HG02852 (cell line): ENCODE results near the gene FUT9.

ENCODE experiments used
- ATAC-seq: cut with Tn5 transposase; IDR thresholded peaks from one replicate; pipeline ENCODE4 v1.9.1; 2021; ENCODE audit warnings: mild to moderate bottlenecking, moderate library complexity; ENCODE audit not compliant: unreplicated experiment

FUT9 gene

GRCh38 chr6:96015518-96016333, at the start of gene FUT9:
Gene FUT9, plus strand, starts transcription at chr6:96015974. Its CDS starts 187,182 bp downstream, at chr6:96203156.
- ATAC-seq, result no peak

GRCh38 chr6:95967594-95967993, 48.2 kb upstream of the FUT9 start:
- ATAC-seq, result no peak

GRCh38 chr6:95973976-95974375, 41.8 kb upstream of the FUT9 start:
- ATAC-seq, result no peak

- no peak for ATAC-seq
These were observed 37.5 kb upstream of the FUT9 start for GRCh38 chr6:95978230-95978629.

GRCh38 chr6:95991906-95992305, 23.9 kb upstream of the FUT9 start:
- ATAC-seq, result no peak

- no peak for ATAC-seq
These were observed 21.6 kb upstream of the FUT9 start for GRCh38 chr6:95994151-95994550.

- no peak for ATAC-seq
These were observed 17.6 kb upstream of the FUT9 start for GRCh38 chr6:95998133-95998532.

- ATAC-seq, result no peak
These were observed 13.7 kb upstream of the FUT9 start for GRCh38 chr6:96001891-96002575.

GRCh38 chr6:96002576-96002910, 13.2 kb upstream of the FUT9 start:
- ATAC-seq, result no peak

GRCh38 chr6:96002912-96003311, 12.9 kb upstream of the FUT9 start:
- no peak for ATAC-seq

- no peak for ATAC-seq
These were observed 8.1 kb upstream of the FUT9 start for GRCh38 chr6:96007663-96008062.

- no peak for ATAC-seq
These were observed 2.2 kb upstream of the FUT9 start for GRCh38 chr6:96013531-96013930.

GRCh38 chr6:96014846-96015517, 792 bp upstream of the FUT9 start:
- no peak for ATAC-seq

GRCh38 chr6:96016334-96017069, 728 bp downstream of the FUT9 start:
- no peak for ATAC-seq

- ATAC-seq, result no peak
These were observed 1.2 kb downstream of the FUT9 start for GRCh38 chr6:96017070-96017359.

GRCh38 chr6:96022225-96022624, 6.5 kb downstream of the FUT9 start:
- no peak for ATAC-seq

GRCh38 chr6:96032661-96033060, 16.9 kb downstream of the FUT9 start:
- no peak for ATAC-seq

GRCh38 chr6:96051555-96051954, 35.8 kb downstream of the FUT9 start:
- no peak for ATAC-seq

- ATAC-seq, result no peak
These were observed 42.3 kb downstream of the FUT9 start for GRCh38 chr6:96058082-96058481.

GRCh38 chr6:96059586-96059985, 43.8 kb downstream of the FUT9 start:
- ATAC-seq, result no peak

GRCh38 chr6:96060249-96060648, 44.5 kb downstream of the FUT9 start:
- no peak for ATAC-seq
